ENCODE data around the gene USP31.

DNA sequence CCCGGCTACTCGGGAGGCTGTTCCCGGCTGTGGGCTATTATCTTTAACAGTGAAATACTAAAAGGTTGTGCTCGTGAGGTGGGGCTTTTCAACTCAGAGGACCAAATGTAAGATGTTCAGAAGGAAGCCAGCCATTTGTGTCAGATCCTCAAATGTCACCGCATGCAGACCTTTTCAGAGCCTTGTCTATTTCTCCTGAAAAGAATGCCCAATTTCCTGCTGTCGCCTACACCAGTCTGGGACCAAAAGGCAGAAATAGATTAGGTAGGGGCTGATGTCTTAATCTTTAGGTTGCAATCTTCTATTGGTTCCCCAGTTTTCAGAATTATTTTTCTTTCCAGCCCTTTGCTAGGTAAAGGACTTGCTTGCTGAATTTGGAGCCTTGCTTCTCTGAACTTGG, 8.9 kb upstream of the USP31 start:
- TF ChIP-seq, protein P1, sequence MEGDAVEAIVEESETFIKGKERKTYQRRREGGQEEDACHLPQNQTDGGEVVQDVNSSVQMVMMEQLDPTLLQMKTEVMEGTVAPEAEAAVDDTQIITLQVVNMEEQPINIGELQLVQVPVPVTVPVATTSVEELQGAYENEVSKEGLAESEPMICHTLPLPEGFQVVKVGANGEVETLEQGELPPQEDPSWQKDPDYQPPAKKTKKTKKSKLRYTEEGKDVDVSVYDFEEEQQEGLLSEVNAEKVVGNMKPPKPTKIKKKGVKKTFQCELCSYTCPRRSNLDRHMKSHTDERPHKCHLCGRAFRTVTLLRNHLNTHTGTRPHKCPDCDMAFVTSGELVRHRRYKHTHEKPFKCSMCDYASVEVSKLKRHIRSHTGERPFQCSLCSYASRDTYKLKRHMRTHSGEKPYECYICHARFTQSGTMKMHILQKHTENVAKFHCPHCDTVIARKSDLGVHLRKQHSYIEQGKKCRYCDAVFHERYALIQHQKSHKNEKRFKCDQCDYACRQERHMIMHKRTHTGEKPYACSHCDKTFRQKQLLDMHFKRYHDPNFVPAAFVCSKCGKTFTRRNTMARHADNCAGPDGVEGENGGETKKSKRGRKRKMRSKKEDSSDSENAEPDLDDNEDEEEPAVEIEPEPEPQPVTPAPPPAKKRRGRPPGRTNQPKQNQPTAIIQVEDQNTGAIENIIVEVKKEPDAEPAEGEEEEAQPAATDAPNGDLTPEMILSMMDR (IDR thresholded peaks at IDR 0.05): no peak
- TF ChIP-seq POLR2A (IDR thresholded peaks at IDR 0.05): no peak

All from thyroid gland (tissue), 4 donors.